Loucy (cell line): Measurements from ENCODE around the gene FGD5.

Experiments used
- EZH2phosphoT487 ChIP-seq: fragments of 200-600 bp; IDR thresholded peaks from 2 replicates; pipeline ENCODE4 v1.6.1; 2018; ENCODE audit warnings: antibody characterized with exemption, mild to moderate bottlenecking, moderate library complexity, borderline replicate concordance
- TF ChIP-seq, protein P1 (sequence below): fragments of 200-600 bp; sonication (generic); conservative IDR thresholded peaks from 2 replicates; pipeline ENCODE4 v1.5.1; 2014; ENCODE audit warnings: mild to moderate bottlenecking, antibody characterized with exemption, low read length

GRCh38 chr3:14905055-14905657 lies 86.4 kb downstream of the FGD5 start:
- TF ChIP-seq, protein P1, sequence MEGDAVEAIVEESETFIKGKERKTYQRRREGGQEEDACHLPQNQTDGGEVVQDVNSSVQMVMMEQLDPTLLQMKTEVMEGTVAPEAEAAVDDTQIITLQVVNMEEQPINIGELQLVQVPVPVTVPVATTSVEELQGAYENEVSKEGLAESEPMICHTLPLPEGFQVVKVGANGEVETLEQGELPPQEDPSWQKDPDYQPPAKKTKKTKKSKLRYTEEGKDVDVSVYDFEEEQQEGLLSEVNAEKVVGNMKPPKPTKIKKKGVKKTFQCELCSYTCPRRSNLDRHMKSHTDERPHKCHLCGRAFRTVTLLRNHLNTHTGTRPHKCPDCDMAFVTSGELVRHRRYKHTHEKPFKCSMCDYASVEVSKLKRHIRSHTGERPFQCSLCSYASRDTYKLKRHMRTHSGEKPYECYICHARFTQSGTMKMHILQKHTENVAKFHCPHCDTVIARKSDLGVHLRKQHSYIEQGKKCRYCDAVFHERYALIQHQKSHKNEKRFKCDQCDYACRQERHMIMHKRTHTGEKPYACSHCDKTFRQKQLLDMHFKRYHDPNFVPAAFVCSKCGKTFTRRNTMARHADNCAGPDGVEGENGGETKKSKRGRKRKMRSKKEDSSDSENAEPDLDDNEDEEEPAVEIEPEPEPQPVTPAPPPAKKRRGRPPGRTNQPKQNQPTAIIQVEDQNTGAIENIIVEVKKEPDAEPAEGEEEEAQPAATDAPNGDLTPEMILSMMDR: no peak
- TF ChIP-seq EZH2phosphoT487: no peak
